RCC 7860 (cell line): ENCODE measurements around the gene SNCAIP.

Experiments used
- DNase-seq: peaks from one replicate; pipeline ENCODE4 v3.0.0-alpha.2; 2015; ENCODE audit warnings: low spot score
- FAIRE-seq: peaks from 2 replicates; lab custom pipeline; 2012; peaks lifted over from hg19 to GRCh38; lab: Jason Lieb, UNC

SNCAIP gene

DNA sequence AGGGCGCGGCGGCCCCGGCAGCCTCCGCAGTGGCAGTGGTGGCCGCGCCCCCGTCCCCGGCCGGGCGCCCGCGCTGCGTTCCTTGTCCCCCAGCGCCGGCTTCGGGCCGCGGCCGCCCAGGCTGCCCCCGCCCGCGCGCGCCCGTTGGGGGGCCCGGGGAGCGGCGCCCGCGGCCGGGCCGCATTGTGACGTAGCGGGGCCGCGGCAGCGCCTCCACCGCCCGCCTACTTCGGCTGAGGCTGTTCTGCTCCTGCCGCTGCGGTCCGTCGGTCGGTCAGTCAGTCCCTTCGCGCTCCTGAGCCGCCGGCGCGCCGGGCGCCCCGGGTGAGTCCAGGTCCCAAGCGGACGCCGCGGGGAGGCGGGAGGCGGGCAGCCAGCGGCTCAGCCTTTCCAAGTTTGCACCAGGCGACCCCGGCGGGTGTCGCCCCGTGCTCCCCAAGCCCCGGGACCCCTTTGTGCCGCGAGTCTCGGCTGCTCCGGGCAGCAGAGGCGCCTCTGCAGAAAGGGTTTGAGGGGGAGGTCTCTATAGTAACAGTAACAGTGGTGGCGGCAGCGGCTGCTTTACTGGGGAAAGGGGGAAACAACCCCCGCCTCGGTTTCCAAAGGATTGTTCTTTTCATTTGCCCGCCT is at the start of gene SNCAIP:
Gene SNCAIP (plus strand): TSS at position 277 of the 630 bp plus-strand sequence. CDS start 78,898 bp downstream, outside the sequence.
- DNase-seq: no peak
- FAIRE-seq: no peak

DNA sequence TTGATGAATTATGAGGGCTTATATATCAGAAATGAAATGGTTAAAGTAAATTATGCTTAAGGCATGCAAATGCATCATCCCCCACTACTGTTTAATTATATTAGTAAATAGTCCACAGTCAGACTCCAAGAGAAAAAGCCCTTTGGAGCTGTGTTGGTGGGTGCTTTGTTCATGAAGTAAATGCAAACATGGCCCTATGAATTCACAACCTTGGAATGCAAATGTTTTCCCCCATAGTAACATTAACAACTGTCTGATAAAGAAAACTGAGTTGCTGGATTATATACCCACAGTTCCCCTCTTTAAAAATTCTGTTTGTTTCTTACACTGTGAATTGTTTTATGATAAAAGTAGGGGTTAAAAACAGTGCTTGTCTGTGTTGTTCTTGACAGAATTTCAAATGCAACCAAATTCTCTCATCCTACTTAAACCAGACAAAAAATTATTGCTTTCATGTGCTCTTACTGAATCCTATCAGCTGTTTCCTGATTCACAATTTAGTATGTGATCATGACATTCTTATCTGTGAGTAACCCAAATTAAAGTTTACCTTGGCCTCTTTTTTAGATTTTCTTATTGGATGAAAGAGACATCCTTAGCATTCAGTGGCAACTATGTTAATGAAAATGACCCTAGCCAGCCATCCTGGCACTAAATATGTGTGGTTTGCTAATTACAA is 48.5 kb upstream of the SNCAIP start:
- FAIRE-seq: no peak
- DNase-seq: no peak

DNA sequence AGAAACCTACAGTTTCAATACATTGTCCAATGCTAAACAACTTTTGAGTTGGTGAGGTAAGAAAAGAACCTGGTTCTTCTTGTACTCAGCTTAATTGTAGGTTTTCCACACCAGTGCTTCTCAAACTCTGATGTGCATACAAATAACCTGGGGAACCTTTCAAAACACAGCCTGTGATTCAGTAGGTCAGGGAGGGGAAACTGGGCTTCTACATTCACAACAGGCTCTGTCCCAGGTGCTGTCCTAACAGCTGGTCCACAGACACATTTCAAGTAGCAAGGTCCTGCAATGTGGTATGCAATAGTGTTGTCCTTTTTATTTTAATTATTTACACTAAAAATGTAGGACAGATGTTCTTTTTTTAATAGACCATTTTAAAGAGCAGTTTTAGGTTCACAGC is 47.4 kb upstream of the SNCAIP start:
- FAIRE-seq (no peak), DNase-seq (no peak)

DNA sequence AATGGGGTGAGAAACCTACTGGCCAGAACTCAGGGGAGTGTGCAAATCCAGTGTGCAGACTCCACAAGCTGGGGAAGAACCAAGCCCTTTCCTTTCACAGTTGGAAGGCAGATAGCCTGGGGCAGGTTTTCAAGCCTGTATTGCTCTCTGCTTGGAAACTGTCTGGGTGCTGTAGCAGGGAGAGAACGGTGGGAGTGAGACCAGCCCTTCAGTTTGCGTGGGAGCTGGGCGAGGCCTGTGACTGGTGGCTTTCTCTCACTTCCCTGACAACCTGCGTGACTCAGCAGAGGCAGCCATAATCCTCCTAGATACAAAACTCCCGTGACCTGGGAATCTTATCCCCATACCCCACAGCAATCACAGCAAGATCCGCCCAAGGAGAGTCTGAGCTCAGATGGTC is 44.9 kb upstream of the SNCAIP start:
- no peak for FAIRE-seq

DNA sequence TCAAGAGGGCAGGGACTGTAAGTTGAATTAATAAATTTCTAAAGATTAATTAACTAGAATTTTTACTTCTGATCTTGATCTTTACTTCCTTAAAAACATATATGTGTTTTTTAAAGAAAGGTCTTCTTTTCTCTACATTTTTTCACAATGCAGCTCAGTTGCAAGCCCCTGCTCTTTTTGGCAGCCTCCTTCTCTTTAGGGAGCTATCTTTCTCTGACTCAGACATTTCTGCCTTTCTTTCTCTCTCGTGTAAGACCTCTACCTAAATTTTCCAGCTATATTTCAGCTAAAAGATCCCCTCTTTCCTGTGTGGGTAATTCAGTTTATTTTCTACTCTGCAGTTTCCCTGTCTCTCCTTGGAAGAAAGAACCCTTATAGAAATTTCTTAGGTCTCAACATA is 38.3 kb upstream of the SNCAIP start:
- no peak for DNase-seq
- no peak for FAIRE-seq

More for the DNA sequence above, 44.9 kb upstream of the SNCAIP start:
- no peak for DNase-seq

DNA sequence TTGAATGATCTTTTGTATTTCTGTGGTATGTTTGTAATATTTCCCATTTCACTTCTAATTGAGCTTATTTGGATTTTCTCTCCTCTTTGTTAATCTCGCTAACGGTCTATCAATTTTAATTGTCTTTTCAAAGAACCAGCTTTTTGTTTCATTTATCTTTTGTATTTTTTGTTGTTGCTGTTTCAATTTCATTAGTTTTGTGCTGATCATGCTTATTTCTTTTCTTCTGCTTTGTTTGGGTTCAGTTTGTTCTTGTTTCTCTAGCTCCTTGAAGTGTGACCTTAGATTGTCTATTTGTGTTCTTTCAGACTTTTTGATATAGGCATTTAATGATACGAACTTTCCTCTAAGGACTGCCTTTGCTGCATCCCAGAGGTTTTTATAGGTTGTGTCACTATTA is 28.4 kb upstream of the SNCAIP start:
- DNase-seq: no peak
- no peak for FAIRE-seq

DNA sequence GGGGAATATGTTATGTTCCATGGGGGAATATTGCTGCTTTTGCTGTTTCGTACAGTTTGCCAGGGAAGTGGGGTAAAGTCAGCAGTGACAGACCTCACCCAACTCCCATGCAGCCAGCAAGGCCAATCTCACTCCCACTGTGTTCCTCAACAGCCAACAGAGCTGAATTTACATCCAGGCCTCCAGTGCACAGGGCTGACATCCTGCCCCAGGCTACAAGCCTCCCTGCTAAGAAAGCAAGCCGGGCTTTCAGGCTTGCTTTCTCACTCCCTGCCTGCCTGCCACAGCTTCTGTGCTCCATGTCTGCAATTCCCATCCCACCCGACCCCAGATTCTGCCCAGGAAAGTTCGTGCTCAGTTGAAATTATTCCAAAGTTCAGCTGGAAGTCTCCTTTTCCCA is 25.5 kb upstream of the SNCAIP start:
- FAIRE-seq (no peak), DNase-seq (no peak)

DNA sequence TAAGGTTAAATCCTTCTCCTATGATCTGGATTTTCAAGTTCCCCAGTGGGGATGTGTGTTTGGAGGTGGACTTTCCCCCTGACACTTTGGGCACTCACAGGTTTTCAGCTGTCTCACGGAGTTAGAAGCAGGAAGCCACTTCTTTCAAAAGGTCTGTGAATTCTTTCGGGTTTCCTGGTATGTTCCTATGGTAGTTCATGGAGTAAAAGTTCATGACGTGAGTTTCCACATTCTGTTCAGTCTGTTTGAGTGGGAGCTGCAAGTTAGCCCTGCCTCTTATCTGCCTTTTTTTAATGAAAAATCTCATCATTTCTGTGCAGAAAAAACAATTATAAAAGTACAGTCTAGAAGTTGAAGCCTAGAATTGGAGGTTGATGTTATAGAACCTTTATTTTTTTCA is 24.9 kb upstream of the SNCAIP start:
- FAIRE-seq (no peak), DNase-seq (no peak)

DNA sequence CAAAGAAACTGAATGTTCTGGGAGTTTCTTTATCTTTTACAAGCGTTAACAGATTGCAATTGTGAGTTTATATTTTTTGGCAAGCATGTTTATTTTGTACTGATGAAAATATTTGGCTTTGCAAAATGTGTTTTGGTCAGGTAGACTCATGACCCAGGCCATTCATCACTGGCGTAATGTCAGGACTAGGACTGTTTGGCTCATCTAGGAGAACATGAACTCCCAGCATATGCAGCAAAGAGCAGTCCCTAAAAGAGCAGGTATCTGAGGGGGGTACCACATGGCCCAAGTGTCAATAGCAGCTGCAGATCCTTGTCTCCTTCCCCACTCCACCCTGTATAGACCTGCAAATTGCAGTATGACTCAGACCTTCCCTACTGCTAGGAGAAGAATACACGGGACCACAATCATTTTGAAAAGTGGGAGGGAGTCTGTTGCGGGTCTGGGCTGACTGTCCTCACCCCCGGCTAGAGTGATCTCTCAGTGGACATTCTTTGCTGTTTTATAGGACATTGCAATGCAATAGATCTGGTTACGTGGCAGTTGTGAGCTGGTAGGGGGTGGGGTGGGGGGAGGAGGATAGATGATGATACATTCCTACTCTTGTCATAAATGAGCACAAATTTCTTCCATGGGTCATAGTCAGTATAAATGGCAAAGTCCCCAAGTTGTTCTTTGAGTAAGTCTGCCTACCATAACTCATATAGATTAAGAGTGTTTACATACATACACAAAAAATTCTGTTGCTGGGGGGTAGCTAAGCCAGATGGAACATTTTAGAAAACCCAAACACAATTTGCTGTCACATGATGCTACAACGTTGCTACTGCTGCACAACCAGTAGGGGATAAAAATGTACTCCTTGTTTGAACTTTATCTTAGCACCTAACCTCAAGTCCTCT is 20.8 kb upstream of the SNCAIP start:
- DNase-seq (no peak), FAIRE-seq (no peak)

DNA sequence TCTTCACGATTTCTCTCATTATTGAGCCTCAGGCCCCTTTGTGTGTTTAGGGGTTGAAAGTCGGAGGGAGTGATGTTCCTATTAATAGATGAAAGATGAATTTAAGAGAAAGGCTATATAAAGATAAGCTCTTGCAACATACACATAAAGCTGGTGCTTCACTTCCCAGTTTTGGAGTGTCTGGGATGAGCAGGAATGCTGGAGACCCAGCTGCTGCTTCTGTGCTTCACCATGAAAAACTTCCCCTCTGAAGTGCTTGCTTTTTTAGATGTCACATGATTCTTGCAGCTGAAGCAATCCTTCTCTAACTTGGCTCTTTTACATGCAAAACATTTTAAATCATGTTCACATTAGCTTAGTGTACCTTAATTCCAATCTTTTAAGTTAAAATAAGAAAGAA is 19.7 kb upstream of the SNCAIP start:
- DNase-seq: no peak
- FAIRE-seq: no peak

DNA sequence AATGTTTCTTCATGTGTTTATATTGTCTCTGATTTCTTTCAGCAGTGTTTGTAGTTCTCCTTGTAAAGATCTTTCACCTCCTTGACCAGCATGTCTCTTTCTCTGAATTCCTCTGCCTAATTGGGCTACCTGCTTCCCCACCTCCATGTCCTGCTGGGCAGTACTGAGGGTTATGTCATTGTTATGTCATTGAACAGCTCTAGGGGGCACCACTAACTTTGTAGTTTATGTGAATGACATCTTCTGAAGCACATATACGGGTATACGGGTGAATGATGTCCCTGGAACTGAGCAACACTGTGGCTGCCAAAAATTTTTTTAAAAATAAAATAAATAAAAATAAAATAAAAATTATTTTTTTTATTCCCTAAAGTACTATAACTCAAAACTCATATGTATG is 16.9 kb upstream of the SNCAIP start:
- FAIRE-seq (no peak), DNase-seq (peak; percentile 22)

DNA sequence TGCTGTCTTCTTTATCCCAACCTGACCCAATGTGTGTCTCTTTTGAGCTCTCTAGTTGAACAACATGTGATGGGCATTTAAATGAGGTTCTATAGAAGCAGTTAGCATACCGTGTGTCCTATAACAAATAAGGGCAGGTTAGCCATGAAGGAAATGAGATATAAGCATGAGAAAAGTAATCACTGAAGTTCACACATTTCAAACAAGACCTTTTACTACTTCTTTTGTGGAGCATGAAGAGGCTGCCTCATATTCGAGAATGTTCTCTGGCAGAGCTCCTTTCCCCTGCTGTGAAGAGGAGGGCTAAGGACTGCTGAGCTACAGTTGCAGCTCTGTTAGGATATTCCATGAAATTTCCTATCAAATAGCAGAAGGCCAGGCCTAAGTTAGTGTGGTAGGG is 15.2 kb upstream of the SNCAIP start:
- DNase-seq: no peak
- FAIRE-seq: no peak

DNA sequence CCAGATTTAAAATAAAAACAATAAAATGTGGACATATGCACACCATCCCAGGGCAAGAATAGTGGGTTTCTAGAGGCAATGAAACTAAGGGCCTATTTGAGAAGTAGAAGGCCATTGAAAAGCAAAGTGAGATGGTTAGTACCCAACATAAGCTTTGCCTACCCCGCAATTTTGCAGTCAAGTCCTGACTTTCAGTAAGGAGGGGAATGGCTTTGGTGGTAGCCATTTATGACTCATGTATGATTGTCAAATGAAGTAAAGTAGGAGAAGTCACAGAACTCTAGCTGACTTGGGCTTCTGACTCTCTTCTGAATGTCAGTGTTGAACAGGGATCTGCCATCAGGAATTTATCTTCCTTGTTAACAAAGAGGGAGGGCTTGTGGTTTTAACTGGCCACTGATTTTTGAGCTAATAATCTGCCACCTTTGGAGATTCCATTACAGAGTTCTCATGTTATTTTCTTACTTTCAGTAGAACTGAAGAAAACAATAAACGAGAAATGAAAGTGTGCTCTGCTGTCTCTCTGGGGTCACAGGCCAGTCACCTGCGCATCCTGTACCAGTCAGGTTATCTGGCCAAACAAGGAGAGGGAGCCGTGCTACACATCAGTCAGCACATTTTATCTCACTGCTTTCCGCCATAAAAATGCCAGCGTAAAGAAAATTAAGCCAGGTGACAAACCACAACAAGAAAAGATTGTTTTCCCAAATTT is 14.3 kb upstream of the SNCAIP start:
- FAIRE-seq (no peak), DNase-seq (no peak)

DNA sequence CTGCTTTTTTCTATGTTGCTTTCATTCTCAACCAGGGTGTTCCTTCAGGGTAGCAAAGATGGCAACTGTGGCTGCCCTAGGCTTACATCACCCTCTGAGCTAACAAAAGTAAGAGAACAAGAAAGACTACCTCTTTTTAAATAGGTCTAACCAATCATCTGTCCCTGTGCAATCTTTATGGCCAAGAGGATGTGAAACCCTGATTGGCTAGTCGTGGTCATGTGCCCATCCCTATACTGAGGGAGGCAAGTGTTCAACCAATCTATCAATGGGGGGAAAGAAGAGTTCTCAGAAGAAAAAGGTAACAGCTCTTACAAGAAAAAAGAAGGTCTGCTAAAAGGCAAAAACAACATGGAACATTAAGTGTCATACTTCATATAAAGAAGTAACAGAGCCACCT is 11.7 kb upstream of the SNCAIP start:
- DNase-seq (no peak), FAIRE-seq (no peak)

DNA sequence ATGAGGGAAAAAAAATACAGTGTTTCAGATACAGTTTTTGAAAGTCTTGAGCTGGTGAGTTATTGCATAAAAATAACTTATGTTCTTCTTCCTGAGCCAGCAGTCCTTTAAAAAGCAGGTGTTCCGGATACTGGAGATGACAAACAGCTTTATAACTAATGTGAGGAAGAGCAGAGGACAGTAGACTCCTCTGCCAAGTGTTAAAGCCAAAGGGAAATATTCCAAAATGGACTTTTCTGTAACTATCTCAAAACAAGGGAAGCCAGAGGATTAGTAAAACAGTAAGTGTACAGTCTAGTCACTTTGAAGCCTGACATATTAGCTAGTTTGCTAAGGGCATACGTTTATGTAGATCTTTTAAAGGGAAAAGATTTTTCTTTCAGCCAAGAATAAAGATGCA is 11.0 kb upstream of the SNCAIP start:
- DNase-seq (no peak), FAIRE-seq (no peak)

DNA sequence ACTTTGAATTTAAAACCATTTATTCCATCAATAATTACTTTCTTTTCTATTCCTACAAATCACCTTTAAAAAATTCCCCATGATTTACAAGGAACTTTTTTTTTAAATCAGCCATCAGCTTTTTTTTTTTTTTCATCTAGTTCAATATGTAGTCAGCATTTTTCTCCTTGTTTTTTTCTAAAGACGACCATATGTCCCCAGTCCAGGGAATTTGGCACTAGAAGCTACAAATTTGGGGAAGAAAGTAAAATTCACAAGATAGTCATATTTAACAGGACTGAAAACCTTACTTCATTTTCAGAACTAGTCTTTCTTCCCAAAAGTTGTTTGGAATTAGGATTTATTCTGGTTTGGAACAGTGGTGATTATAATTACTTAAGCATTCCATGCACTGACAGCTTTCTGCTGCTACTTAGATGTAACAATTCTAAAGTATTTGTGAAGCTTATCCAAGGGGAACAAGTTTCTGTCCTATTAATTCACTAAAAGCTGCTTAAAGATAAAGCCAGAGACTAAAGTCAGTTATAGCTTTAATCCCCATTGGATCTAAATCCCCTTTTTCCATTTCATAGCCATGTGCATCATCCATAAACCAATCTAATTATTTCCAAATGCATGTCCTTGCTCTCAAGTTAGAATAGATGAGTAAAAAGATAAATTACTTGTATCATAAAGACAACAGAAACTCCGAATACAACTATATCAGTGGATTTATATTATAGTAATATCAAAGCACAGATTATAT is 7.4 kb upstream of the SNCAIP start:
- no peak for DNase-seq
- no peak for FAIRE-seq

DNA sequence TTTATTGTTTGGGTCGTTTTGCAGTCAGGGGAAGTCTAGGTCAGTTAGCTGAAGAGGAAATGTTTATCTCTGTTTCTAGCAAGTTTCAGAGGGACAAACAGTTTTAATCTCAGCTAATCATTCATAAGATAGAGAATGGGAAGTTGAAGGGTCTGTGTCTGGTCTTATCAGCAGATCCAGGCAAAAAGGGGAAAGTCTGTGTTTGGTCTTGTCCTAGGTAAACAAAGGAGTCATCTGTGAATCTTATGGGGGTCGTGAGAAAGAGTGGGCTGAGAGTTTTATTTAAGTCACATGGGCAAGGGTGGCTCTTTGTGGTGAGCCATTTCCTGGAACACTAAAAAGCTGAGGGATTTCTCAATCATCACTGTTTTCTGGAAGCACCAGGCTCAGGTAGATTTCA is 5.6 kb upstream of the SNCAIP start:
- FAIRE-seq: no peak
- no peak for DNase-seq

DNA sequence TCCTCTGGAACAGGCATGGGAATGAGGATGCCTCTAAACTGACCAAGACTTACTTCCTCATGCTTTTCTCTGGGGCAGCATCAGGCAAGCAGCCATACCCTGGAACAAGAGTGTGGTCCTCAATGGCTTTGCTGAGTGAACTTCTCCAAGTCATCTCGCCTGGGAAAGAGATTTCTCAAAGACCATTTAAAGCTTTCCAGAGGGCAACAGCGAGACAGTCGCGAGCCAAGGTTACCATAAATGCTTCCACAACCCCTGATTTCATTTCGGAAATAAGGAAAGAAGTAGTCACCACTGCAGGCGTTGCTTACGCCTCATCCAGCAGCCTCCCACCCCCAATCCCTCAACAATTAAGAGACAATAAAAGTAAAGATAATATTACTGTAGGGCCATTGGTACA is 1.1 kb upstream of the SNCAIP start:
- DNase-seq: no peak
- no peak for FAIRE-seq

DNA sequence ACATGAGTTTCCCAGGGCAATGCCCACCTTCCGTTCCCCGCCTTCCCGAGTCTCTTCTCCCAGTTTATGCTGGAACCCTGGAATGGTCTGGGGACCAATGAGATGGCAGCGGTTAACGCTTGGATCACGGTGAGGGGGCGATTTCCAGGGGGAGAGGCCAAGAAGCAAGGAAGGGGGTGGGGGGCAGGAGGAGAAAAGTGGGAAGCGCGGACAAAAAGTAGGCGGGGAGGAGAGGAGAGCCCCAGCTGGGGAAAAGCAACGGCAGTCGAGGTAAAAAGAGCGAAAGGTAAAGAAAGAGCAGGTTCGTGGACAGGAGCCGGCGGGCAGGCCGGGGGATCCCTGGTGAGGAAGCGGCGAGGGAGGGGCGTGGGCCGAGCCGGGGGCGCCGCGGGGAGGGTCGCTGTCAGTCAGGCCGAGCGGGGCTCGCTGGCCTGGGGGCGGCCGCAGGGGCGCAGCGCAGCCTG is 508 bp upstream of the SNCAIP start:
- FAIRE-seq (no peak), DNase-seq (no peak)

DNA sequence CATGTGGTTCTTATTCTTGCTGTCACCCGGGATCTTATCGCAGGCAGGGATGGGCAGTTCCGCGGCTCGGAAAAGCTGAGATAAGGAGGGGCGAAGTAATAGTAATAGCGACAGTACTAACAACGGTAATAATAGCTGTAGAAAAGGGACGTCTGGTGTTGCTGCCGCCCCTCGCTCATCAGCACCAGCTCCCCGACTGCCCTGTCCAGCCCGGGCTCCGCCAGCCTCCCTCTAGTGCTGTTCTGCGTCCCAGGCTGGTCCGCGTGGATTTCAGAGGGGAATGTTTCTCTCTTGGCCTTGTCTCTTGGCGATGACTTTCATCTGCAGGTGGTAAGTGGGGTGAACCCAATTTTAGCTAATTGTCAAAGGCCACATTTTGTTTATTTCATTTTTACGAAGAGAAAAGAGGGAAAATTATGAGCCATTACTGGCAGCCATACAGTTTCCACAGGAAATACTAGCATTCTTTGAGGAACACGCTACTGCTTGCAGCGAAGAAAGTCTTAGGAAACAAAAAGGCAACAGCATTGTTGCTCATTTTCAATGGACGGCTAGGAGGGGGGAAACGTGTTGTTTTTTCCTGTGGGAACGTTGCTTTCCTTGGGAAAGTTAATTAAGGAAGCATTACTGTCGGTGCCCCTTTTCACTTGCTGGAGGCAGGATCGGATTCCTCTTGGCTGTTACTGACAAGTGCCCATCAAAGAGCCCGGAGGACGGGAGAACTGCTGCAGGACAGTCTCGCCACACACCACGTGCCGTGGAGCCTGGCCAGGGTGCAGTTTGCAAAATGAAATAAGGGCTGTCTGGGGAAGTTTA is 762 bp downstream of the SNCAIP start:
- FAIRE-seq (no peak), DNase-seq (no peak)
